Midbrain (tissue), 1 donor: Measurements from ENCODE around the gene EOGT.

Experiments
- DNase-seq: peaks from one replicate; lab custom pipeline; 2025; lab: John Stamatoyannopoulos, UW

EOGT gene

GRCh38 chr3:69013253-69014021 is at the start of gene EOGT:
EOGT (minus strand) TSS chr3:69013684; CDS start chr3:69009846, 3,838 bp downstream.
- peak; percentile 83 for DNase-seq

GRCh38 chr3:69059688-69060087 is 46.2 kb upstream of the EOGT start:
- DNase-seq = no peak

DNA sequence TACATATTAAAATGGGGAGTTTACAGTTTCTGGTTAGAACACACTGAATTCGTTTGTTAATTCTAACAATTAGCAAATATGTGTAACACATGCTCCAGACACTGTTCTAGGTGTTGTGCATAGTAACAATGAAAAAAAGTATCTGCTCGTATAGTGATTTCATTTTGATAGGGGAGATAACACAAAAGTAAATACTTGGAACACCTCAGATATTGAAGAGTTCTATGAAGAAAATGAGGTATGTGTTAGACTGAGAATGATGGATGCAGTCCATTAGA is 45.4 kb upstream of the EOGT start:
- no peak for DNase-seq

DNA sequence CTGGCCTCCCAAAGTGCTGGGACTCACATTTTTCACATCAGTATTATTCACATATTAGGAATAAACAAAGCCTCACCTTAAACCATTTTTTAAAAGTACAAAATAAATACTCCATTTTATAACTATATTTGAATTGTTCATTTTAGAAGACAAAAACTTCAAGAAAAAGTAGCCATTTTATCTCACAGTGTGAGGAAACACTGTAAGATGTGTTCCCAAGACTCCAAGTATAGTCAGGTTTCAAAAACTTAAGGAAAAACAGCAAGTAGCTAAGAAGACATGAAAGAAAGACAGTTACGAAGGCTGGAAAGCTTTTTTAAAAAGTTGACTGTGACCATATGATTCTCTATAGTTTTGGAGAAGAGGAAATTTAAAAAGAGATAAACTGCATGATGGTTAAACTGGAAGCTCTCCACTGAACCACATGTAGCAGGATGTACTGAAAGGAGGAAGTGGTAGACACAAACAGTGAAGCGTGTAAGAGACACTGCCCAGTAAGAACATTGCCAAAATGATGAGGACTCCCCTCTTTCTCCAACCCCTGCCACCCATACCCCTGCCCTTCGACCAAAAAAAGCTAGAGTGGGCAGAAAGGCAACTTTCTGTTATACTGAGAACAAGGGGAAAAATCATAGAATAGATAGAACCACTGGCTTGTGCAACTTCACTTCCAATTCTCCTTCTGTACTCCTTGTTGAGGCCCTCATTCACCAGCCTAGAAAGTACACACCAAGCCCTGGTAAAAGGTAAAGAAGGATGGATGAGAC is 44.9 kb upstream of the EOGT start:
- DNase-seq = no peak

DNA sequence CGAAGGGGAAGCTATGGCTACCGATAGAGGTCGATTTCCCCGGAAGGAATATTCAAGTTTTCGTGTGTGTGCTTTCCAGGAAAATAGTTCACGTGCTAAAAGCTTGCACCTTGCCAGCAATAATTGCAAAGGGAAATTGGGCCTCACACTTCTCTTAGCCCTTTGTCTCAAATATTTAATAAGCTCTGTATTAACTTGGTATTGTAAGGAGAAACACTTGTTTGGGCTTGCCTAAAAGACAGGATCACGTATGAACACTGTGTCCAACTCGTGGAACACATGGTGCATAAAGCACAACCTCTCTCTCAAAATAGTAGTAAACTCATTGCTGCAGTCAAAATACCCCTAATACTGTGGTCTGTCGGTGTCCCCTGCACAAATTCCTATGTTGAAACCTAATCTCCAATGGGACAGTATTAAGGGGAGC is 39.0 kb upstream of the EOGT start:
- DNase-seq = no peak

DNA sequence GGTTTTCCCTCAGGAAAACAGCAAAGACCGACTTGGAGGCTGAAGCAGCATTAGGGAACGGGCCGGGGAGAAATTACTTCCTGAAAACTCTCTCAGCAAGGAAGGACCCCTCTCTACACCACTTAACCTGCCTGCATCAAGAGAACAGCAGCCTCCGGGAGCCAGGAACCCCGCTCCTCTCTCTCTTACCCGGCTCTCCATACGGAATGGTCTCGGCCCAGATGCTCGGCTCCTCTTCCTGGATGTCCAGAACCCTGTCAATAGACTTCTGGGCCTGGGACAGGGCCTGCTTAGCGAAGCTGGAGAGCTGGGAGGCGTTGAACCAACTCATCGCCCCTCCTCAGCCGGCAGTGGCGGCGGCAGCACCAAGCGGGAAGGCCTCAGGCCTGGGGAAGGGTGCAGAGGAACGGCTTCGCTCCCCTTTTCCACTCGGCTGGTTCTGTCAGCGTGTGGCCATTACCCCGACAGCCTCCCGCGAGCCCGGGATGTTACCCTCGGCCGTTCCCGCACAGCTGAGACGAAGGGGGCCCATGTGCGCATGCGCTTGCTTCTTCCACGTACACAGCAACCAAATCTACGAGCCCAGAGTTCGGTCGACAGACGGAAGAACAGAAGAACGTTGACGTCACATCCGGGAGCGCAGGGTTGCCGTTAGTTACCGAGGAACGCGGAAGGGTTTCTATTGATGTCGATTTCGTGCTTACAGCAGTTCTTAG is 38.4 kb upstream of the EOGT start, which contains the start of gene TMF1:
Gene TMF1 (minus strand): TSS at position 578 of the 716 bp plus-strand sequence. CDS start 247 bp downstream, at position 331.
- DNase-seq = no peak

DNA sequence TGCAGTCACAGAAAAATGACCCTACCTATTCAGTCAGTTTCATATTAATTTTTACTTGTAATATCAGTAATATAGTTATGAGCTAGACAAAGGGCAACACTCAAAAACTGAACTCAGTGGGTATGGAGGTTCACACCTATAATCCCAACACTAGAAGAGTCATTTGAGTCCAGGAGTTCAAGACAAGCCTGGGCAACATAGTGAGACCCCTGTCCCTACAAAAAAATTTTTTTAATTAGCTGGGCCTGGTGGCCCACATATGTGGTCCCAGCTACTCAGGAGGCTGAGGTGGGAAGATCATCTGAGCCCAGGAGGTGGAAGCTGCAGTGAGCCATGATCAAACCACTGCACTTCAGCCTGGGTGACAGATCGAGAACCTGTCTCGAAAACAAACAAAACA is 35.5 kb upstream of the EOGT start:
- no peak for DNase-seq

- DNase-seq = no peak
Measured at GRCh38 chr3:69044608-69045007, 31.1 kb upstream of the EOGT start.

DNA sequence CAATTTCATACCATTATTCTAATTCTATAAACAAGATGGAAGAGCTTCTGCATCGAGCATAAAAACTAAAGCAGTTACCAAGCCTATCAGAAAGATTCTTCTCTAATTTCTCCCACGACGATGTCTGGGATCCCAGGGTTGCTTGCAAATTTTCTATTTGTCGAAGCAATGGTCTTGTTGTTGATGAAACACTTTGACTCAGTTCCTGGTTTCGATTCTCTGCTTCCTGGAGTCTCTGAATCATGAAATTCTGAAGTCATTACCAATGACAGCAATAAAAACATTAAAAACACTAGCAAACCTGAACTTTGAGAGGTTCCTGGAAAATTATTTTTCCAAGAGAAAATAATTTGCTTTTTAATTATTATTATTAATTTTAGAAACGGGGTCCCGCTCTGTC is 20.0 kb upstream of the EOGT start:
- DNase-seq = no peak

GRCh38 chr3:69032737-69033136 is 19.3 kb upstream of the EOGT start:
- DNase-seq = no peak

- DNase-seq = no peak
Measured at GRCh38 chr3:69032142-69032541, 18.7 kb upstream of the EOGT start.

DNA sequence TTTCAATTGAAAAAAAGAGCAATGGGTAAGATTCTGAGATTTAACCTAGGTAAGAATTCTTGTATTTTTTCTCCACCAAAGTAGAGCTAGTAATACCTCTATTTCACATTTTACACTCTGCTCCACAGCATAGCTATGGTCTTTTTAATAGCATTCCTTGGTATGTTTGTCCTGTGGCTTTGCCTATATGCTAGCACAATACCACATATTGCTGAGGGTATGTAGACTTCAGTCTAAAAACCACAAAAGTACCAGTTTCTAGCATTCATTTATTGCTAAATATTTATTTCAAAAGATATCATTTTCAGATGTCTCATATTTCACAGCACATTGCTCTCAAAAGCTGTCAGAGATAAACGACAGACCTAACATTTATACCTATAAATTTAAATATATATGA is 18.2 kb upstream of the EOGT start:
- no peak for DNase-seq

GRCh38 chr3:69020857-69021256 is 7.4 kb upstream of the EOGT start:
- no peak for DNase-seq

GRCh38 chr3:69020424-69020823 is 6.9 kb upstream of the EOGT start:
- no peak for DNase-seq

GRCh38 chr3:69016901-69017300 is 3.4 kb upstream of the EOGT start:
- DNase-seq = no peak

- DNase-seq = no peak
Measured at GRCh38 chr3:69016102-69016501, 2.6 kb upstream of the EOGT start.

- no peak for DNase-seq
Measured at GRCh38 chr3:69014022-69014580, 617 bp upstream of the EOGT start.

- peak; percentile 12 for DNase-seq
Measured at GRCh38 chr3:69012800-69013252, 658 bp downstream of the EOGT start.

DNA sequence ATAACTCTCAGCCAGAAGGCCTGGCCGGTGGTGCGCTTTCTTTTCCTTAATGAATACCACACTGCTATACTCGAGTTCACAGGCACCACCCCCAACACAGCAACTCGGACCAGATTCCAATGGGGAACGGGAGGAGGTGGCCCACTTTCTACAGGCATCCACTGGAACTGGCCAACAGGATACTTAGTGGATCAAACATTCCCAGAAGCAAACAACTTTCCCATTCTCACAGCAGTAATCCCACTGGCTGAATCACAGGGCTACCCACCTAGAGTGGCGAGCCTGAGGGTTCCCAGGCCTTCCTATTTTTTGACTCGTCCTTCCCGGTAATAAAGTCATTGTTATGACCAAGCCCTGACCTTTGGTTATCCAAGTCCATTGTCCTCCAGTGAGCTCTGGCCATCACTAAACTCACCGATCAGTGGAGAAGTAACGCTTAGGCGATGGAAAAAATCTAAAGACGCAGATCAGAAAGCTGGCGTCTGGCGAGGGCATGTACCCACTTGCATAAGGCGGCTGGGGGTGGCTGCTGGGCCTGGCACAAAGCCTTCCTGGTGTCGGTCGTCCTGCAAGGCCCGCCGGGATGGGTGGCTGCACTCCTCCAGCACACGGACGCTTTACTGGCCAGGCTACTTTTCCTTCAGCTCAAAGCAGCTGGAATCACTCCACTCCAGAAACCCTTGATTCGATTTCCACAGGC is 1.2 kb downstream of the EOGT start:
- no peak for DNase-seq

- no peak for DNase-seq
Measured at GRCh38 chr3:69011096-69011730, 2.3 kb downstream of the EOGT start.
